Neural progenitor cell (in vitro differentiated cells): ENCODE measurements around the gene PRKAG3.

Experiments used
- EZH2phosphoT487 ChIP-seq: fragments of 200-600 bp; sonication (generic); IDR thresholded peaks from 2 replicates; pipeline ENCODE4 v1.6.1; 2017; ENCODE audit warnings: antibody characterized with exemption
- TF ChIP-seq, protein P1 (sequence below): fragments of 200-600 bp; sonication (generic); IDR thresholded peaks from 2 replicates; pipeline ENCODE4 v1.5.1; 2017; ENCODE audit warnings: antibody characterized with exemption, mild to moderate bottlenecking

DNA sequence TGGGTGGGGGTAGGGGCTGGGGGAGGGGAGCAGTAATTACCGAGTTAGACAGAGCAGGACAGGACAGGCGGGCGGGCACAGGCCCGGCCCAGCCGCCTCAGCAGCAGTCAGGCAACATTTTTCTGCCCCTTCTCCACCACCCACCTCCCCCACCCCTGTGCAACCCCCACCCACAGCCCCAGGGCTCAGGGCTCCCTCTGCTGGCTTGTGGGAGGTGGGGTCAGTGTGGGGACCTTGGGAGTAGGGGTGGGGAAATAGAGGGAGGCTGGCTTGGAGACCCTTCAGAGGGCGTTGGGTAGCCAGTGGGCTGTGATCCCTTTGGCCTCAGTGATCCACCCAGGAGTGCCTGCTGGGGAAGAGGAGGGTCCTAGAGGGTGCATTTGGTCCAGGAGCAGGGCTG is 34.4 kb upstream of the PRKAG3 start:
- TF ChIP-seq, protein P1, sequence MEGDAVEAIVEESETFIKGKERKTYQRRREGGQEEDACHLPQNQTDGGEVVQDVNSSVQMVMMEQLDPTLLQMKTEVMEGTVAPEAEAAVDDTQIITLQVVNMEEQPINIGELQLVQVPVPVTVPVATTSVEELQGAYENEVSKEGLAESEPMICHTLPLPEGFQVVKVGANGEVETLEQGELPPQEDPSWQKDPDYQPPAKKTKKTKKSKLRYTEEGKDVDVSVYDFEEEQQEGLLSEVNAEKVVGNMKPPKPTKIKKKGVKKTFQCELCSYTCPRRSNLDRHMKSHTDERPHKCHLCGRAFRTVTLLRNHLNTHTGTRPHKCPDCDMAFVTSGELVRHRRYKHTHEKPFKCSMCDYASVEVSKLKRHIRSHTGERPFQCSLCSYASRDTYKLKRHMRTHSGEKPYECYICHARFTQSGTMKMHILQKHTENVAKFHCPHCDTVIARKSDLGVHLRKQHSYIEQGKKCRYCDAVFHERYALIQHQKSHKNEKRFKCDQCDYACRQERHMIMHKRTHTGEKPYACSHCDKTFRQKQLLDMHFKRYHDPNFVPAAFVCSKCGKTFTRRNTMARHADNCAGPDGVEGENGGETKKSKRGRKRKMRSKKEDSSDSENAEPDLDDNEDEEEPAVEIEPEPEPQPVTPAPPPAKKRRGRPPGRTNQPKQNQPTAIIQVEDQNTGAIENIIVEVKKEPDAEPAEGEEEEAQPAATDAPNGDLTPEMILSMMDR: no peak
- TF ChIP-seq EZH2phosphoT487: no peak
